Eye (tissue), 1 donor: ENCODE results near the gene JUND.

Source experiments
- DNase-seq: peaks from one replicate; pipeline ENCODE4 v3.0.0-alpha.2; 2015

JUND gene

GRCh38 chr19:18266771-18267686, 14.4 kb downstream of the JUND start:
- DNase-seq = no peak

DNA sequence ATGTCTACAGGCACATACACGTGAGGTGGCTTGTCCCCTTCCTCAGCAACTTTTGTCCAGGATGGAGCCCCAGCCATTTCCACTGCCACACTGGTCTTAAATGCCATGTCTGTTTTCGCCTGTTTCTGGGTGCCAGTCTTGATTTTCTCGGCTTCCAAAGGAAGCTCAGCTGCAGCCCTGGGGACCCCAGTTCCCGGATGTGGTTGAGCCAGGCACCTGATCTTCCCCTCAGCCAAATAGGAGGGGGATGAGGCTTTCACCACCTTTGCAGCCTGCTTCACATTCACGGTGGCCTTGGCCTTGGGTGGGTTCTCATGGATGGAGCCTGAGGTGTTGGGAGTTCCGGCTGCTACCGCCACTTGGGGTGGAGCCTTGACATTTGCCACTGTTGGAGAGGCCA, 15.8 kb downstream of the JUND start:
- DNase-seq = no peak

DNA sequence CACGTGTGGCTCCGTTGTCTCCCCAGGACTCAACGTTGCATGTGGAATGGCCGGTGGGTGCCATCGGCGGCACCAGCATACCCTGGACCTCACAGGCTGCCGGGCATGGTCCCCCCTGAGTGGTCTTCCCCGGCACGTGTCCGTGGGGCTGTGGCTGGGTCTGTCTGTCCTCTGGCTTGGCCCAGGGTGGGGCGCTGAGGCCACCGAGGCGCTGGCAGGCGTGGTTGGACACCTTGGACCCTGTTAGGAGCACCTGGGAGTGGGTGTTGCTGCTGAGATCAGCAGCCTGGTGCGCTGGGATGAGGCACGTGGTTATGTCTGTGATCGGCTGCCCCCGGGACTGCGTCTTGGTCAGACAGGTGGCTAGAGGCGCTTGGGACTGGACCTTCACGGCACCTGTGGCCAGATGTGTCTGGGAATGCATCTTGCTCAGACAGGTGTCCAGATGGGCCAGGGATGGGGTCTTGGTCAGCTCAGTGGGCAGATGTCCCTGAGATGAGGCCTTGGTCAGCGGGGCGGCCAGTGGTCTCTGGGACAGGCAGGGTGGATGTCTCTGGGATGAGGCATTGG, 16.4 kb downstream of the JUND start:
- no peak for DNase-seq

DNA sequence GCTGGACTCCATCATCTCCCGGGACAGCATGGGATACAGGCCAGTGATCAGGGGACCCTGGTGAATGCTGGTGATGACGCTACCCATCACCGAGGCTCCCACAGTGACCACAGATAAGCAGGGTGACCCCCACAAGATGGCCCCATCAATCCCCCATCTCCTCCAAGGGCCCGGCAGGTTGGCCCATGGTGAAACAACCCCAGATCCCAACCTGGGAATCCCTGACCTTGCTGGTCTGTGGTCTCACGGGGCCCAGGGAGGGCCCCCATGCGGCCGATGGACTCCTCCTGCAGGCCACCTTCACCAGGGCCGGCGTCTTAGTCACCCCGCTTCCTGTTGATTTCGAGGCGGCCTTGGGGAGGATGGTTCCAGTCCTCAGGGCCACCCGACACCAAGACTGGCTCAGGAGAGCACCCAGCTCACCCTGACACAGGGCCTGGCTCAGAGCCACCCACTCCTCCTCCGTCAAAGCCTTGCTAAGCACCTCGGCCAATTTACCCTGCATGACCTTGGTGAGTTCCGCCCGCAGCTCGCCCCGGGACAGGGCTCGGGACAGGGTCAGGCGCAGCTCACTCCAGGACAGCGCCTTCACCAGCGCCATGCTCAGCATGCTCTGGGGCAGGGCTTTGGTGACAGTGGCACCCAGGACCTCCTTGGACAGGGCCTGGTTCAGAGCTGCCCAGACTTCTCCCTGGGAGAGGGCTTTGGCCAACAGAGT, 17.1 kb downstream of the JUND start:
- DNase-seq = no peak

DNA sequence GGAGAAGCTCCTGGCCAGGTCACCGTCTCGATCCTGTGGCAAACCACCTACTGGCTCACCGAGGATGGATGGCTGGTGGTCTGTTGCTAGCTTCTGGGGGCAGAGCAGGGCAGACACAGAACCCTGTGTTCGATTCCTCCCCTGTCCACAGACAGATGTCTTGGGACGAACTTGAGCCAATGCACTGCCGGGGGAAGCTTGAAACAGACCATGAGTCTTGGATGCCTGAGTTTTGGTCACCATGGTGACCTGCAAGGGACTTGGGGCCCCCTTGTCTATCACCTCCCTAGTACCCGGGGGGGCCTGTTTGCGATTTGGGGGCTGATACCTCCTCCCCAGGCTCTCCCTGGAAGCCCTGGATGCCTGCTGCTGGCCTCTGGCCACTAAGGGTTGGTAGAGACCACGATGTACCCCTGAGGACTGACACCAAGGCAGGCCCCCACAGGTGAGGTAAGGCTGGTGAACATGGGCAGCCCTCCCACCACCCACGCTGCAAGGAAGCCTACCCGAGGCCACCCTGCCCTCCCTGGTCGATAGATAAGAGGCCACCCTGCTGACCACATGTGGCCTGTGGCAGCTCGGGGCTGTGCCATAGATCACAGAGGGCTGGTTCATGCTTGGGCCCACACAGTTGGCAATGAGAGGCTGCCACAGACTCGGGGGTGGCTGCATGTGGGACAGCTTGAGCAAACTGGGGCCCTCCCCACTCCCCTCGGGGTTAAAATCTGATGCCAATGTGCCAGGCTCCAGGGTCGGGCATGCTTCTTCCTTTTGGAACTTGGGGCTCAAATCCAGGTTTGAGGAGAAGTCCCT, 17.9 kb downstream of the JUND start:
- no peak for DNase-seq

DNA sequence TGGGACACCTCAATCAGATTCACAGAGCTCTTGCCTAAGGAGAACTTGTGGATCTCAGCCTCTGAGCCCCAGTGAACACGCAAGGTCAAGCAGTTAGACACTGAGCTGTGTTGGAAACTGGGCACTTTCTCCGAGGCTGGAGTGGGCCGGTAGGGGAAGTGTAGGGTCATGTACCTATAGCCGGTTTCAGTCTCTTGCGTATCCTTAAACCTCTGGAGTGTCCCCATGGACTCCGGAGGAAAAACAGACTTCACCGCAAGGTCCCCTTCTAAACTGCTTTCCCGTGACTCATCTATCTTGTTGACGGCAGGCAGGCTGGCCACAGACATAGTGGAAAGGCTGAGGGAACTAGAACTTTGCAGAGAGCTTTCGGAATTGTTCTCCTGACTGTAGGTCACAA, 18.5 kb downstream of the JUND start:
- peak; percentile 0 for DNase-seq

DNA sequence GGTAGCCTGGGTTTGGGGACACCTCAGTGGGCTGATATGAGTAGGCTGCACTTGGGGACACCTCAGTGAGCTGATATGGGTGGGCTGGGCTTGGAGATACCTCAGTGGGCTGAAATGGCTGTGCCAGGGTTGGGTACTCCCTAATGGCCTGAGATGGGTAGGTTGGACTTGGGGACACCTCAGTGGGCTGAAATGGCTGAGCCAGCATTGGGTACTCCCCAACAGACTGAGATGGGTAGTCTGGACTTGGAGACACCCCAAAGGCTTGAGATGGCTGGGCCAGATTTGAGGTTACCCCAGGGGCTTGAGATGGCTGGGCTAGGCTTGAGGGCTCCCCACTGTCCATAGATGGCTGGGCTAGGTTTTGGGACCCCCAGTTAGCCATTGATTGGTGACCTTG, 19.3 kb downstream of the JUND start:
- DNase-seq = no peak

- no peak for DNase-seq
Observed at GRCh38 chr19:18261474-18261873, 19.9 kb downstream of the JUND start.

DNA sequence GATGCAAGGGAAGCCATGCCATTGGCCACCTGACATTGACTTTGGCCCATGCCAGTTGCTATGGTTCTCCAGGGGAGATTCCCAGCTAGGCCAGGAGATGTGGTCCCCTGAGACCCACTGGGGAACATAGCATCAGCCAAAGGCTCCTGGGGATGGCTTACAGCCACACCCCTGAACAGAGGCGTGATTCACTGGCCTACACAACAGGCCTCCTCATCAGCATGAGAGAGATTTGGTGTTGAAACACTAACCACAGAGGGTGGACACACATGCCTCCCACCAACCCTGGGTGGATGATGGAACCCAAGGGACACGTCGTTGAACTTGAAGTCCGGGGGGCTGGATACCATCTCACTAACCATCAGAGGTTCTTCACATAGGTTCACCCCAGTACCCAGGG, 21.5 kb downstream of the JUND start:
- DNase-seq = no peak

DNA sequence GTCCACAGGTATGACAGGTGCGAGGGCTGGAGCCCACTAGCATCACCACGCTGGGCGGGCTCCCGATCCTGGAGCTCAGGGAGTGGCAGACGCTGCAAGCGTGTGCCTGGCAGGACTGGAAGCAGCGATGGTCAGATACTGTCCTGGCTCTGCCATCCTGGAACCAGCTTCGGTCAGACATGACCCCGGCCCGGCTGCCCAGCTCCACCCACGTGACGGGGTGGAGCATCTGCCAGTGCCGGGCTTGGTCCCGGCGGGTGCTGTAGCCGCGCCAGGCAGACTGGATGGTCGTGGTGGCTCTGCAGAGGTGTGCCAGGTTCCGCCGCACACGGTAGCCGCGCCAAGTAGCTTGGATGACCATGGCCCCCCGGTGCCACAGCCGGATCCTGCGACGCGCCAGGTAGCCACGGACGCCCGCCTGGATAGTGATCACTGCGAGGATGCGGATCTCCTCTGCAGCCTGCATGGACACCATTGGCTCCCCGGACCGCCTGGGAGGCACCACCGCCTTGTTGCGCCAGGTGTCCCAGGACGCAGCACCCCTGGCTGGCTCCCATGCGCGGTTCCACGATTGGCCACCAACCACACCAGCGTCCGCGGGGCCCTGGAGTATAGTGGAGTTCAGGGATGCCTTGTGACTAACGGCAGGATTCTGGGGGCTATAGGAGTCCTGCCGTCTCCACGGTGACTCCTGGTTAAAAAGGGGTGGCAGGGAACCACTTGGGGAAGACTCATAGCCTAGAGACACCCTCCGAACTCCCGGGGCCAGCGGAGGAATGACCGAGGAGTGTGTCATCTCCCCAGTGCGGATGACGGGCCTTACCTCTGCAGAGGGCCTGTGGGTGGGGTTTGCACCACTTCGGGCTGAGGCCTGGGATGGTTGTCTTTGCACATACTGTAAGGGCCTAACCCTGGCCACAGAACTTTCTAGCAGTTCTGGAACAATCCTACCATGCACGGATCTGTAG, 23.6 kb downstream of the JUND start:
- no peak for DNase-seq

DNA sequence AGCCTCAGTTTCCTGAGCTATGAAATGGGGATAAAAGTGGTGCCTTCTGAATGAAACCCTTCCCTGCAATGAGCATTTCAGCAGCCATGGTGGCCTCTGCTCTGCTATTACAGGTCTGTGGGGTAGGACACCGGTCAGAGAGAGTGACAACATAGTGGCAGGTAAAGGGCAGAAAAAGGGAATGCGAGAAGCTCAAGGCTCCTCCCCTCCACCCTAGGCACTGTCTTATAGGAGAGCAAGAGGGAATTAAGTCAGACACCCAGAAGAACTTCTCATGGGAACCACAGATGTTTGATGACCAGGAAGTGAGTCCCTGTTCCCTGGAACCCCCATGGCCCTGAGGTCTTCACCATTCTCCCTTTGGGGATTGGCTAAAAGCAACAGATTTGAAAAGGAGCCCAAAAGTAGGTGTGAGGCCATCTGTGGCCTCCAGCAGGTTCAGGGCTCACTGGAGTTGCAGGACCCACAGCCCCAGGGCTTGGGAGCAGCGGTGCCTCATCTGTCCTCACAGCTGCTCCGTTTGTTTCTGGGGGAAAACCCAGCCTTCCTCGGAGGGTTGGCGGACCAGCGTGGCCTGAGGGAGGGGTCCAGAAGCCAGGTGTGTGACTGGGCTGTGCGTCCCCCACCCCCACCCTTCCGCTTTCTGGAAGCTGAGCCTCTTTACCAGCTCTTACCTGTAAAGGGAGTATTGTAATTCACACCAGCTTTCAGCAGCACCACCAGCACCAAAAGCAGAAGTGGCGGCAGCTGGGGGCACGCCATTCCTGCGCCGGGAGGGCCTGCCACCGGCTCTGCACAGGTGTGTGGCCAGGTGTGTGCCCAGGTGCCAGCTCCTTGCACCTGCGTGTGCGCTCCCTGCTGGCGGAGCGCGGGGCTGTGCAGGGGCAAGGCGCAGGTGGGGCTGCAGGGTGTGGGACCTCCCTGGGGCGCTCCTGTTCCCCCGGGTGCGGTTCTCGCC, 26.6 kb downstream of the JUND start:
- no peak for DNase-seq

DNA sequence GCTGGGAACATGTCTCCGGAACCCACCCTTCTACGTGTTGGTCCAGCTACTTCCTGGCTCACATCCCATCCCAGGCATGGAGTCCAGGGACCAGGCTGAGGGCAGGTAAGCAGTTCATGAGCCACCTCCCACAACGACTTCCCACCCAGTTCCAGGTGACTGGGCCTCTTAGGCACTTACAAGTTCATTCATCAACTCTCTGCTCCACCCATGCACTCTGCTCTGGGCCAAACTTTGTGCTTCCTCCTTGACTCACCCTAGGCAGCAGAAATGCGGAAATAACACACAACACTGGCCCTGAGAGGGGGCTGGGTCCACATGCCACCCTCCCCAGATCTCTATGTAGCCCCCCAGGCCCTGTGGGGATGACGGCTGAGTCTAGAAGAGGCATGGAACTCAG, 27.7 kb downstream of the JUND start:
- DNase-seq = no peak

GRCh38 chr19:18253130-18253529, 28.3 kb downstream of the JUND start:
- no peak for DNase-seq

- no peak for DNase-seq
Observed at GRCh38 chr19:18252370-18252717, 29.1 kb downstream of the JUND start.

GRCh38 chr19:18251587-18252369, 29.6 kb downstream of the JUND start:
- peak; percentile 92 for DNase-seq

- DNase-seq = no peak
Observed at GRCh38 chr19:18249834-18250233, 31.6 kb downstream of the JUND start.

DNA sequence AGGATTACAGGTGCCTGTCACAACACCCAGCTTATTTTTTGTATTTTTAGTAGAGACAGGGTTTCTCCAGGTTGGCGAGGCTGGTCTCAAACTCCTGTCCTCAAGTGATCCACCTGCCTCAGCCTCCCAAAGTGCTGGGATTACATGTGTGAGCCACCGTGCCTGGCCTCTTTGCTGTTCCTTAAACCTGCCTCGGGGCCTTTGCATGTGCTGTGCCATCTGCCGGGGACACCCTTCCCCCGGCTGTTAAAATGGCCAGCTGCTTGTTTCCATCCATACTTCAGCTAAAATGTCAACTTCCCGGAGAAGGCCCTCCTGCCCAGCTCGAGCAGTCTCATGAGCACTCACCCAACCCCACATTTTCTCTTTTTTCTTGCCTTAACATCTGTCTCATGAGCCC, 36.1 kb downstream of the JUND start:
- DNase-seq = no peak

GRCh38 chr19:18239303-18239702, 42.1 kb downstream of the JUND start:
- DNase-seq = no peak

GRCh38 chr19:18234194-18234593, 47.2 kb downstream of the JUND start:
- no peak for DNase-seq
